ENCODE results near the gene IGHMBP2.

The IGHMBP2 gene

GRCh38 chr11:68904248-68904847, 657 bp downstream of the IGHMBP2 start:
- peaks cover 36% of the 10 kb centered on the region for H3K36me3 ChIP-seq
- H3K4me3 ChIP-seq (ENCODE audit: low read depth in 1 of 2, low read length in 1 of 2) = peak overlapping the region; percentile 95 to 98
- H3K27me3 ChIP-seq = no peaks in the 10 kb centered on the region
- H3K9me3 ChIP-seq = no peaks in the 10 kb centered on the region
- H3K27ac ChIP-seq = peak overlapping the region; percentile 86
- peaks cover 17 to 27% of the 10 kb centered on the region in 2 experiments for H3K4me1 ChIP-seq (ENCODE audit: control insufficient read depth in 1 of 2, insufficient read depth in 1 of 2, low read depth in 1 of 2, low read length in 1 of 2)
- no peak for TF ChIP-seq CTCF (IDR thresholded peaks at IDR 0.05)

GRCh38 chr11:68905421-68906360, 2.0 kb downstream of the IGHMBP2 start:
- H3K9me3 ChIP-seq = no peaks in the 10 kb centered on the region
- H3K27me3 ChIP-seq = no peaks in the 10 kb centered on the region
- TF ChIP-seq CTCF (IDR thresholded peaks at IDR 0.05) = no peak
- peaks cover 41% of the 10 kb centered on the region for H3K36me3 ChIP-seq
- no peak overlapping the region for H3K4me3 ChIP-seq (ENCODE audit: low read depth in 1 of 2, low read length in 1 of 2)
- peaks cover 17 to 27% of the 10 kb centered on the region in 2 experiments for H3K4me1 ChIP-seq (ENCODE audit: control insufficient read depth in 1 of 2, insufficient read depth in 1 of 2, low read depth in 1 of 2, low read length in 1 of 2)
- no peak overlapping the region for H3K27ac ChIP-seq

- Histone ChIP-seq H3K27ac (no peak overlapping the region), H3K36me3 (peaks cover 62% of the 10 kb centered on the region), H3K4me1 (ENCODE audit: control insufficient read depth in 1 of 2, insufficient read depth in 1 of 2, low read depth in 1 of 2, low read length in 1 of 2) (peaks cover 11 to 16% of the 10 kb centered on the region in 2 experiments), H3K27me3 (no peaks in the 10 kb centered on the region), H3K4me3 (ENCODE audit: low read depth in 1 of 2, low read length in 1 of 2) (no peak overlapping the region), H3K9me3 (no peaks in the 10 kb centered on the region)
- no peak for TF ChIP-seq CTCF (IDR thresholded peaks at IDR 0.05)
Observed at GRCh38 chr11:68908273-68908672, 4.6 kb downstream of the IGHMBP2 start.

- no peaks in the 10 kb centered on the region for H3K9me3 ChIP-seq
- peaks cover 85% of the 10 kb centered on the region for H3K36me3 ChIP-seq
- no peaks in the 10 kb centered on the region for H3K4me1 ChIP-seq (ENCODE audit: control insufficient read depth in 1 of 2, insufficient read depth in 1 of 2, low read depth in 1 of 2, low read length in 1 of 2)
- H3K27me3 ChIP-seq = no peaks in the 10 kb centered on the region
- no peak overlapping the region for H3K4me3 ChIP-seq (ENCODE audit: low read depth in 1 of 2, low read length in 1 of 2)
- no peak for TF ChIP-seq CTCF (IDR thresholded peaks at IDR 0.05)
- no peak overlapping the region for H3K27ac ChIP-seq
Observed at GRCh38 chr11:68910965-68911364, 7.3 kb downstream of the IGHMBP2 start.

- Histone ChIP-seq H3K9me3 (no peaks in the 10 kb centered on the region), H3K4me1 (ENCODE audit: control insufficient read depth in 1 of 2, insufficient read depth in 1 of 2, low read depth in 1 of 2, low read length in 1 of 2) (no peaks in the 10 kb centered on the region), H3K36me3 (peaks cover 89% of the 10 kb centered on the region), H3K27ac (no peak overlapping the region), H3K4me3 (ENCODE audit: low read depth in 1 of 2, low read length in 1 of 2) (no peak overlapping the region), H3K27me3 (no peaks in the 10 kb centered on the region)
- TF ChIP-seq CTCF (IDR thresholded peaks at IDR 0.05) = no peak
Observed at GRCh38 chr11:68911731-68912130, 8.0 kb downstream of the IGHMBP2 start.

Measured in neutrophil (primary cell).